CD4-positive, alpha-beta T cell (primary cell): ENCODE data around the gene INPP5F. TPM values are rescaled to one million over a fixed set of nuclear protein-coding genes. Genes with fewer than 3 reads are reported as not detected.
"Not testable (repeated sequence)": the region's sequence is repeated elsewhere in the genome, so short reads cannot be mapped to it uniquely, and the experiment has no call there.

Experiments
- ATAC-seq: fragments of 200-7000 bp; cut with Tn5 transposase; one replicate; pipeline ENCODE4 v1.10.0; 2022; ENCODE audit warnings: mild to moderate bottlenecking; ENCODE audit not compliant: poor library complexity
- CTCF ChIA-PET: fragments of 350-600 bp; sonication (Branson Sonifier 250); formaldehyde crosslinking; loops from one replicate; lab custom pipeline; 2021; ENCODE audit warnings: antibody characterized with exemption, inconsistent platforms; lab: Charles Lee
- POLR2A ChIA-PET: fragments of 350-600 bp; sonication (Branson Sonifier 250); formaldehyde crosslinking; loops from one replicate; lab custom pipeline; 2021; ENCODE audit warnings: antibody characterized with exemption, inconsistent platforms; lab: Charles Lee
- DNase-seq, 14 experiments: peaks; one replicate each; pipeline ENCODE4 v3.0.0-alpha.2; 2013 to 2020; ENCODE audit warnings: mixed read lengths in 2 of 14
- H3K27ac ChIP-seq, 2 donors: one replicate each; pipeline versions ENCODE4 v1.5.1 to v1.7.0; 2013; ENCODE audit warnings: low read length in 2 of 2, low read depth in 1 of 2, mild to moderate bottlenecking in 1 of 2
- H3K27me3 ChIP-seq, 2 experiments: 1 replicate in 1 of 2; 2 replicates in 1 of 2; pipeline versions ENCODE4 v1.6.1 to v1.7.0; 2013; ENCODE audit warnings: low read length in 2 of 2, control low read depth in 1 of 2, mild to moderate bottlenecking in 1 of 2, moderate library complexity in 1 of 2; ENCODE audit not compliant: insufficient read depth in 2 of 2, control insufficient read depth in 1 of 2
- H3K36me3 ChIP-seq: one replicate; pipeline ENCODE4 v1.6.1; 2013; ENCODE audit warnings: low read length, control low read depth; ENCODE audit not compliant: insufficient read depth
- H3K4me1 ChIP-seq: one replicate; pipeline ENCODE4 v1.6.1; 2013; ENCODE audit warnings: low read length, control low read depth; ENCODE audit not compliant: insufficient read depth
- H3K4me3 ChIP-seq: one replicate; pipeline ENCODE4 v1.5.1; 2013; ENCODE audit warnings: mild to moderate bottlenecking, low read length, moderate library complexity
- H3K9me3 ChIP-seq, 2 experiments: 1 replicate in 1 of 2; 2 replicates in 1 of 2; pipeline versions ENCODE4 v1.6.1 to v1.7.0; 2013; ENCODE audit warnings: low read length in 2 of 2, mild to moderate bottlenecking in 2 of 2, control low read depth in 1 of 2, moderate library complexity in 1 of 2; ENCODE audit not compliant: control insufficient read depth in 1 of 2, insufficient read depth in 1 of 2
- H3K27ac Mint-ChIP-seq: one replicate; pipeline ENCODE4 v1.8.0; 2020; ENCODE audit warnings: mixed read lengths
- H3K27me3 Mint-ChIP-seq: one replicate; pipeline ENCODE4 v1.8.0; 2021; ENCODE audit warnings: mixed read lengths
- H3K36me3 Mint-ChIP-seq: one replicate; pipeline ENCODE4 v1.8.0; 2021; ENCODE audit warnings: low read depth, mixed read lengths
- H3K4me1 Mint-ChIP-seq: one replicate; pipeline ENCODE4 v1.8.0; 2021; ENCODE audit warnings: low read depth, mixed read lengths
- H3K4me3 Mint-ChIP-seq: one replicate; pipeline ENCODE4 v1.8.0; 2020; ENCODE audit warnings: mild to moderate bottlenecking, mixed read lengths
- H3K9me3 Mint-ChIP-seq: one replicate; pipeline ENCODE4 v1.8.0; 2020; ENCODE audit warnings: mixed read lengths
- CTCF ChIP-seq: fragments of 200-600 bp; IDR thresholded peaks from one replicate; pipeline ENCODE4 v1.8.0; 2022; ENCODE audit warnings: antibody characterized with exemption, mild to moderate bottlenecking
- intact Hi-C, 2 experiments: fragments of 100-400 bp; cut with DNase I in 1 of 2; cut with micrococcal nuclease in 1 of 2; formaldehyde crosslinking; loops; one replicate each; pipeline versions ENCODE4 v1.15.1 to v1.9.0; 2023 to 2025; cut with DNase I, micrococcal nuclease
- total RNA-seq, 174 experiments: library from RNA in 2 of 174; stranded (reverse) in 2 of 174; gene quantifications; one replicate each; pipeline ENCODE4 v1.2.3 and lab custom pipeline; 2021 to 2026

Gene INPP5F
- total RNA-seq, 2 experiments from 2014 or later, result 6.2 to 6.4 TPM

- no peak for TF ChIP-seq CTCF
- peaks cover 17% of the 10 kb centered on the region for H3K4me1 Mint-ChIP-seq
- no peak overlapping the region for H3K4me3 ChIP-seq
- H3K4me1 ChIP-seq, result peaks cover 9% of the 10 kb centered on the region
- H3K27me3 Mint-ChIP-seq, result no peaks in the 10 kb centered on the region
- ChIA-PET POLR2A (interaction anchor here (5.3 kb wide), 1 partner anchor 20 kb away, joined by 26 read pairs; the partner anchor contains the start of gene INPP5F), CTCF (no interaction called here)
- peaks cover 4% of the 10 kb centered on the region for H3K36me3 Mint-ChIP-seq
- intact Hi-C loops, result no loop called here
- no peak for ATAC-seq
- H3K4me3 Mint-ChIP-seq, result no peak overlapping the region
- H3K9me3 Mint-ChIP-seq, result peaks cover 13% of the 10 kb centered on the region
- no peak overlapping the region for H3K27ac ChIP-seq
- no peaks in the 10 kb centered on the region for H3K36me3 ChIP-seq
- no peaks in the 10 kb centered on the region for H3K27me3 ChIP-seq
- peak overlapping the region; percentile 51 for H3K27ac Mint-ChIP-seq
- peaks cover 0 to 5% of the 10 kb centered on the region in 2 experiments for H3K9me3 ChIP-seq
- peak in 1 of 14 experiments; percentile 23 for DNase-seq
Observed at GRCh38 chr10:119705434-119705831, 20.4 kb upstream of the INPP5F start.

DNA sequence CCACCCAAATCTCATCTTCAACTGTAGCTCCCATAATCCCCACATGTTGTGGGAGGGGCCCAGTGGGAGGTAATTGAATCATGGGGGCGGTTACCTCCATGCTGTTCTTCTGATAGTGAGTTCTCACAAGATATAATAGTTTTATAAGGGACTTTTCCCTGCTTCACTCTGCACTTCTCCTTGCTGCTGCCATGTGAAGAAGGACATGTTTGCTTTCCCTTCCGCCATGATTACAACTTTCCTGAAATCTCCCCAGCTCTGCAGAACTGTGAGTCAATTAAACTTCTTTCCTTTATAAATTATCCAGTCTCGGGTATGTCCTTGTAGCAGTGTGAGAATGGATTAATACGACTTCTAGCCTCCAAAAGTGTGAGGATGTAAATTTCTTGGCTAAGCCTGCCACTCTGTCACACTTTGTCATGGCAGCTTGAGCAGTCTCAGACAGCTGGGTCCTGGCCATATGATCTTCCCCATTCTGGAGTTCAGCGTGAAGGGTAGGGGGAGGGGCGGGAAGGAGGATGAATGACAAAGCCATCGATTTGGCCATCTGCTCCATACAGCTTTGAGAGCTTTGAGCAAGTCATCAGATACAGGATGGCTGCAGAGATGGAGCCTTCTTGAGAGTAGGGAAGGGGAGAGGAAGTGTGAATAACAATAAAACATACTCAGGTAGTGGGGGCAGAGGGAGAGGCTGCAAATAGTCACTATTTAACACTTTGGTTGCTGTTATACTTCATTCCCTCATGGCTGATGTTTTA, 19.1 kb upstream of the INPP5F start:
- TF ChIP-seq CTCF, result no peak
- Mint-ChIP-seq H3K27ac (no peak overlapping the region), H3K9me3 (peaks cover 13% of the 10 kb centered on the region), H3K4me3 (no peak overlapping the region), H3K4me1 (peaks cover 17% of the 10 kb centered on the region), H3K36me3 (peaks cover 4% of the 10 kb centered on the region), H3K27me3 (no peaks in the 10 kb centered on the region)
- Histone ChIP-seq H3K36me3 (no peaks in the 10 kb centered on the region), H3K9me3 (peaks cover 0 to 5% of the 10 kb centered on the region in 2 experiments), H3K27ac (no peak overlapping the region), H3K4me1 (peaks cover 9% of the 10 kb centered on the region), H3K4me3 (no peak overlapping the region), H3K27me3 (no peaks in the 10 kb centered on the region)
- ChIA-PET CTCF (no interaction called here), POLR2A (no interaction called here)
- DNase-seq (peak in 1 of 14 experiments; percentile 29), ATAC-seq (no peak)
- intact Hi-C loops, result no loop called here

DNA sequence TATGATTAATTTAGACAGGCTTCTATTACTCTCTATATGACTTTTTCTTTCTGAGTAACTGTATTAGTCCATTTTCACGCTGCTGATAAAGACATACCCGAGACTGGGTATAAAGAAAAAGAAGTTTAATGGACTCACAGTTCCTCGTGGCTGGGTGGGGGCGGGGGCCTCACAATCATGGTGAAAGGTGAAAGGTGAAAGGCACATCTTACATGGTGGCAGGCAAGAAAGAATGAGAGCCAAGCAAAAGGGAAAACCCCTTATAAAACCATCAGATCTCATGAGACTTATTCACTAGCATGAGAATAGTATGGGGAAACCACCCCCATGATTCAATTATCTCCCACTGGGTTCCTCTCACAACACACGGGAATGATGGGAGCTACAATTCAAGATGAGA, 18.5 kb upstream of the INPP5F start:
- H3K4me1 ChIP-seq, POLR2A ChIA-PET, H3K9me3 ChIP-seq, H3K36me3 ChIP-seq, H3K4me3 ChIP-seq, CTCF ChIA-PET, H3K36me3 Mint-ChIP-seq, intact Hi-C loops, ATAC-seq, H3K27ac ChIP-seq, H3K27me3 Mint-ChIP-seq, H3K27me3 ChIP-seq, H3K4me3 Mint-ChIP-seq, DNase-seq, H3K27ac Mint-ChIP-seq: not testable (repeated sequence)
- Mint-ChIP-seq H3K4me1 (peaks cover 17% of the 10 kb centered on the region), H3K9me3 (peaks cover 13% of the 10 kb centered on the region)

- POLR2A ChIA-PET, H3K4me1 ChIP-seq, DNase-seq, H3K27ac ChIP-seq, H3K27me3 ChIP-seq, H3K4me1 Mint-ChIP-seq, H3K36me3 ChIP-seq, H3K27me3 Mint-ChIP-seq, ATAC-seq, H3K4me3 Mint-ChIP-seq, H3K36me3 Mint-ChIP-seq, H3K4me3 ChIP-seq, H3K9me3 ChIP-seq, H3K27ac Mint-ChIP-seq, intact Hi-C loops, CTCF ChIA-PET: not testable (repeated sequence)
- peaks cover 12% of the 10 kb centered on the region for H3K9me3 Mint-ChIP-seq
Observed at GRCh38 chr10:119710935-119711334, 14.9 kb upstream of the INPP5F start.
